HG03571 (cell line): Measurements from ENCODE around the gene ZNF142.
A peak's percentile ranks its signal among the peaks of the same experiment; 100 is the strongest.
"Not testable (repeated sequence)": the region's sequence is repeated elsewhere in the genome, so short reads cannot be mapped to it uniquely, and the experiment has no call there.

ENCODE experiments used
- ATAC-seq: cut with Tn5 transposase; IDR thresholded peaks from one replicate; pipeline ENCODE4 v1.9.1; 2021; ENCODE audit not compliant: unreplicated experiment

The ZNF142 gene, protein sequence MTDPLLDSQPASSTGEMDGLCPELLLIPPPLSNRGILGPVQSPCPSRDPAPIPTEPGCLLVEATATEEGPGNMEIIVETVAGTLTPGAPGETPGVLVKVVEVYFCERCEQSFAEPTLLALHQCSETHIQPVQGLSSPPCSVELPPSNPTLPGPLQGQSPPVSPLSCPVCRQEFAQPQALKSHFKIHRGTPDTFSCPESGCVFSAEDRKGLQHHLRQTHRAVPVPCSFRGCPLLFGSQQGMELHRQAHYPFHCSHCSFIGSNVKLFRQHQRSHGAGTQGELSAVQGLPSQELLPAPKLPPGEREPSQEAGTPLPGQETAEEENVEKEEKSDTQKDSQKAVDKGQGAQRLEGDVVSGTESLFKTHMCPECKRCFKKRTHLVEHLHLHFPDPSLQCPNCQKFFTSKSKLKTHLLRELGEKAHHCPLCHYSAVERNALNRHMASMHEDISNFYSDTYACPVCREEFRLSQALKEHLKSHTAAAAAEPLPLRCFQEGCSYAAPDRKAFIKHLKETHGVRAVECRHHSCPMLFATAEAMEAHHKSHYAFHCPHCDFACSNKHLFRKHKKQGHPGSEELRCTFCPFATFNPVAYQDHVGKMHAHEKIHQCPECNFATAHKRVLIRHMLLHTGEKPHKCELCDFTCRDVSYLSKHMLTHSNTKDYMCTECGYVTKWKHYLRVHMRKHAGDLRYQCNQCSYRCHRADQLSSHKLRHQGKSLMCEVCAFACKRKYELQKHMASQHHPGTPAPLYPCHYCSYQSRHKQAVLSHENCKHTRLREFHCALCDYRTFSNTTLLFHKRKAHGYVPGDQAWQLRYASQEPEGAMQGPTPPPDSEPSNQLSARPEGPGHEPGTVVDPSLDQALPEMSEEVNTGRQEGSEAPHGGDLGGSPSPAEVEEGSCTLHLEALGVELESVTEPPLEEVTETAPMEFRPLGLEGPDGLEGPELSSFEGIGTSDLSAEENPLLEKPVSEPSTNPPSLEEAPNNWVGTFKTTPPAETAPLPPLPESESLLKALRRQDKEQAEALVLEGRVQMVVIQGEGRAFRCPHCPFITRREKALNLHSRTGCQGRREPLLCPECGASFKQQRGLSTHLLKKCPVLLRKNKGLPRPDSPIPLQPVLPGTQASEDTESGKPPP (N-terminal part only)

DNA sequence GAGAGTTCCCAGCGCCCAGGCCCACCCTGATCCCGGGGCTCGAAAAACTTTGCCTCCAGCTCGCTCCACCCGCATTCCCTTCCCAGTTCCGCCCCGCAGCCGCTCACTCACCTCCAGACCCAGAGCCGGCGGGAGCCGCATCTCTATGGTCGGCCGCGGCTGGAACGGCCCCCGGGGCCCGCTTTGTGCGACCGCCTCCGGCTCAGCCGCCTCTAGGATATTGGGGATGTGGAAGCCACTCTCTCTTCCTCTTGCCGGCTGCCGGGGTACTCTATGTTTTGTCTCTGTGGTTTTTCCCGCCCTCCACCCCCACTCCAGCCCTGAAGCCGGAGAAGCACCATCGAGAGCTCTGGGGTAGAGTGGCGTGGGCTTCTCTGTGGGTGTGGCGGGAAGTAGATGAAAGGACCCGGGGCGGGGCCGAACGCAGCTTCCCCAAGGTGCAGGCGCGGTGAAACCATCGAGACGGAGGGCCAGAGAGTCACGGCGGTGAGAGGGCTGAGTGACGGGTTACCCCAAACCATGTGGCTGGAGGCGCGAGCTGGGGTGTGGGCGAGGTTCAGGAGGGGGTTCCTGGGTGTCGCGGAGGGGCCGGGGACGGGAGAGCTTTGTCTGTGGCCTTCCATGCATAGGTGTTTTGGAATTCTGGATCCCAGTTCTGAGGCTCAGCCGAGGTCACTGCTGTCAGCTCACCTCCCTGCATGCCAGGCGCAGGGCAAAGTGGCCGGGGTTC lies at the start of gene ZNF142, which contains the start of gene BCS1L:
TSS of gene ZNF142 (minus strand) at position 366 of the 730 bp plus-strand sequence. CDS start 3,194 bp downstream, outside the sequence.
TSS of gene BCS1L (plus strand) at position 426 of the 730 bp plus-strand sequence. CDS start 1,305 bp downstream, outside the sequence.
- peak; percentile 94 for ATAC-seq

DNA sequence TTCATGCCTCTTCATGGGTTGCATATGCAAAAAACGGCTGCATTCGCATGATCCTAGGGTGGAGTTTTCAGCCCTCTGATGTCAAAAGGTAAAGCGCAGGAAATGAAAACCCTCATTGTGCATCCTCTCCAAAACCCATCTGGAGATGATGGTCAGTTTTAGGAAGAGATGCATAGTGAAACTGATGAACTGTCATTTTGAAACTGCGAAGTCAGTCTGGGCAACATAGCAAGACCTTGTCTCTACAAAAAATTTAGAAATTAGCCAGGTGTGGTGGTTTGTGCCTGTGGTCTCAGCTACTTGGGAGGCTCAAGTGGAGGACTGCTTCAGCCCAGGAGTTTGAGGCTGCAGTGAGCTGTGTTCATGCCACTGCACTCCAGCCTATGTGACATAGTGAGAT lies 48.7 kb upstream of the ZNF142 start:
- peak; percentile 21 for ATAC-seq

DNA sequence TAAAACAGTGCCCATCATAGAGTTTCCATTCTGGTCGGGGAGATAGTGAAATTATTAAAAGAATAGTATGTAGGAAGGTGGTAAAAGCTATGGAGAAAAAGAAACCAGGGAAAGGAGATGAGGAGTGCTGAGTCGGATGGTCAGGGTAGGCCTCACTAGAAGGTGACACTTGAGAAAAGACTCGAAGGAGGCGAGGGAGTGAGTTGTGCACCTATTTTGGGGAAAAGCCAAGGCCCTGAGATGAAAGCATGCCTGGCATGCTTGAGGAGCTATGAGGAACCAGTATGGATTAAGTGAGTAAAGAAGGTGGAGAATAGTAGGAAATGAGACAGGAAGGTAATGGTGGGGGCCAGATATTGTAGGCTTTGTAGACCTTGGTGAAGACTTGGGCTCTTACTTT lies 43.9 kb upstream of the ZNF142 start:
- ATAC-seq: no peak

DNA sequence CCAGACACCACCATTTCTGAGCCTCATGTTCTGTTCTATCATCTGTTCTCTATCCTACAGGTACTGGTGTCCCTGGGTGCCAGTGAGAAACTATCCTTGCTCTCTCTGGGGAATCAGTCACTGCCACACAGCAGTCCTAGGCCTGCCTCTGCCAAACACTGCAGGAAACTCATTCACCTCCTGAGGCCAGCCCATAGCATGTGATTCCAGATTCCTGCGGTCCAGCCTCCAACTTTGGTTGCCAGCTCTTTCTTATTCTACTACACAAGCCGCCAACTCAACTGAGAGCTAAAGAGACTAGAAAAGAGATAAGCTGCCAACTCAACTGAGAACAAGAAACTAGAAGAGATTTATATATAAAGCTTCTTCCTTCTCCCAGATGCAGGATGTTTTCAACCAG lies 42.4 kb upstream of the ZNF142 start:
- no peak for ATAC-seq

DNA sequence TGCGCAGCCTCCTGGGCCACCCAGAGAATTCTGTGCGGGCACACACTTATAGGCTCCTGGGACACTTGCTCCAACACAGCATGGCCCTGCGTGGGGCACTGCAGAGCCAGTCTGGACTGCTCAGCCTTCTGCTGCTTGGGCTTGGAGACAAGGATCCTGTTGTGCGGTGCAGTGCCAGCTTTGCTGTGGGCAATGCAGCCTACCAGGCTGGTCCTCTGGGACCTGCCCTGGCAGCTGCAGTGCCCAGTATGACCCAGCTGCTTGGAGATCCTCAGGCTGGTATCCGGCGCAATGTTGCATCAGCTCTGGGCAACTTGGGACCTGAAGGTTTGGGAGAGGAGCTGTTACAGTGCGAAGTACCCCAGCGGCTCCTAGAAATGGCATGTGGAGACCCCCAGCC lies 39.5 kb upstream of the ZNF142 start:
- ATAC-seq: no peak

DNA sequence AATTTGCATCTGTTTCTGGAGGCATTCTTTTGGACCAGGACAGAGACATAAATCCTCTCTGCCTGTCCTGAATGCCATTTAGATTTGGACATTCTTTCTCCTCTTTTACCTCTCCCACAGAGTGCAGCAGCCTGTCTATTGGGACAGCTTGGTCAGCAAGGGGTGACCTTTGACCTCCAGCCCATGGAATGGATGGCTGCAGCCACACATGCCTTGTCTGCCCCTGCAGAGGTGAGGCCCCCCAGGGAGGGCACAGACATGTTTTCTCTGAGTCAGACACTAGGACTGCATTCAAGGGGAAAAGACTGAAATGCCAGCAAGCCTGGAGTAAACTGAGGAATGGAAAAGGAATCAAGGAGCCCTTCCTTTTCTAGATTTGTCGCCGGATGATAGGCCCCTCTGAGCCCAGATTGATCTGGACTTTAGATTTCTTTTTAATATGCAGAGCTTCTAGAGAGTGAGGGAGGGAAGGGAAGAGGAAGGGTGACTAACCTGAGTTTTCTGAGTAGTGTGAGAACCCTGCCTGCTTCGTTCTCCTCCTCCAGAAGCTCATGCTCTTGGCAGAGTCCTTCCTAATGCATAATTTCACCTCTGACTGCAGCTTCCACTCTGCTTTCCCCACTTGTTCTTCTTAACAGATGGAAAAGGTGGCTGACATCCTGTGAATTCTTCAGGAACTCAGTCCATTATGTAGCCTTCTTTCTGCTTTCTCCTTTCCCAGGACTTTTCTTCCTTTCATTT lies 35.2 kb upstream of the ZNF142 start:
- ATAC-seq: no peak

DNA sequence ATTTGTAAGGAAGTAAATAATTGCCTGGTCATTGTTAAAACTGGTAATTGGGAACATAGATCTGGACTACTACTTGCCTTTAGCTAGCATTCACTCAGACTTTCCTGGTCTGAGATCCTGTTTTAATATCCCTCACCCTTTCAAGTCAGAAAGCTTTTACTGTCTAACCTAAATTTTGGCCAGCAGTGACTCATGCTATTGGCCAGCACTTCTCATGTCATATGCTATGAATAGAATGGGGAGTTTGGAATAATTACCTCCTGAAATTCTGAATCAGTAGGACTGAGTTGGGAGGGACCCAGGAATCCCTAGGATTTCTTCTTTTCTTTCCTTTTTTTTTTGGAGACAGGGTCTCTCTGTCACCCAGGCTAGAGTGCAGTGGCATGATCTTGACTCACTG lies 31.8 kb upstream of the ZNF142 start:
- no peak for ATAC-seq

DNA sequence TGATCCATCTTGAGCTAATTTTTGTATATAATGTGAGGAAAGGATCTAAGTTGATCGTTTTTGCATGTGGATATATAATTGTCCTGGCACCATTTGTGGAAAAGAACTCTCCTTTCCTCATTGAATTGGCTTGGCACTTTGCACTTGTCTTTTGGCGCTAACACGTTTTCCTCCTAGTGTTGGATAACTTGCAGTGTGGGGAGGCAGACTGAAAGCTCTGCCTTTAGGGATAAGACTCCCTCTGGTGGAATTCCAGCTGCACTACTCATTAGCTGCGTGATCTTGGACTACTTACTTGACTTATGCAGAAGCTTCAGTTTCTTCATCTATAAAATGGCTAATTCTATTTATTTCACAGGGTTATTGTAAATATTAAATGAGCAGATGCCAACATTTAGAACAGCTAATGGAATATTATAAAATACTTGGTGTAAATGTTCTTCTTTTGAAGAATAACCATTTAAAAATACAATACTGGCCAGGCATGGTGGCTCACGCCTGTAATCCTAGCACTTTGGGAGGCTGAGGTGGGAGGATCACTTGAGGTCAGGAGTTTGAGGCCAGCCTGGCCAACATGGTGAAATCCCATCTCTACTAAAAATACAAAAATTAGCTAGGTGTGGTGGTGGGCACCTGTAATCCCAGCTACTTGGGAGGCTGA lies 28.1 kb upstream of the ZNF142 start:
- ATAC-seq: not testable (repeated sequence)

DNA sequence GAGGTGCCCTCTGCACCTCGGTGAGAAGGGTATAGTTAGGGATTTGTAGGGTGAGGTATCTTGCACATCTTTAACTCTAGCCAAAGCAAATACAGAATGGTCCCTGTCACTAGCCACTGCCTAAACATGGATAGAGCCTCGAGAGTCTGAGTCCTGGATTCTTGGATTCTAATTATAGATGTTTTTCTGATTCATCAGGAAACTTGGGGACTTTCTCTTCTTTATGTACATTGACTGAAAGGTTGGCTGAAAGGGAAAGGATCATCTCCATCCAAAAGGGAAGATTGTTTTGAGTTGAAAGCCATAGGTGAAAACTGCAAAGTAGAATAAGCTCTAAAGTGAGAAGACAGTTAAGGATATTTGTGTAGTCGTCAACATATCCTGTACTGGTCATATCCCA lies 20.6 kb upstream of the ZNF142 start:
- no peak for ATAC-seq

DNA sequence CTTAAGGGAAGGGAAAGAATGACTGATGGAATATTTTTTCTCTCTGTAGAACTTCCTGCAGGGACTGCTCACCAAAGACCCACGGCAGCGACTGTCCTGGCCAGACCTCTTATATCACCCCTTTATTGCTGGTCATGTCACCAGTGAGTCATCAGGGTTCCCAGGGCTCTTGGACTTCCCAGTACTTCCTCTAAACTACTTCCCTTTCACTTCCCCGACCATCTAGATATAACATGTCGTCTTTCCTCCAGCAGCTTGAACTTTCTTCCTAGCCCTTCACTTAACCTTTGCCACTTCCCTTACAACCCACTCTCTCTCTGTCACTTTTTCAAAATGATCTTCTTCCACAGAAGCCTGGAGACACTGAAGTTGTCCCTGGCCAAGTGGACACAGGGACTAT lies 19.7 kb upstream of the ZNF142 start:
- ATAC-seq: no peak

DNA sequence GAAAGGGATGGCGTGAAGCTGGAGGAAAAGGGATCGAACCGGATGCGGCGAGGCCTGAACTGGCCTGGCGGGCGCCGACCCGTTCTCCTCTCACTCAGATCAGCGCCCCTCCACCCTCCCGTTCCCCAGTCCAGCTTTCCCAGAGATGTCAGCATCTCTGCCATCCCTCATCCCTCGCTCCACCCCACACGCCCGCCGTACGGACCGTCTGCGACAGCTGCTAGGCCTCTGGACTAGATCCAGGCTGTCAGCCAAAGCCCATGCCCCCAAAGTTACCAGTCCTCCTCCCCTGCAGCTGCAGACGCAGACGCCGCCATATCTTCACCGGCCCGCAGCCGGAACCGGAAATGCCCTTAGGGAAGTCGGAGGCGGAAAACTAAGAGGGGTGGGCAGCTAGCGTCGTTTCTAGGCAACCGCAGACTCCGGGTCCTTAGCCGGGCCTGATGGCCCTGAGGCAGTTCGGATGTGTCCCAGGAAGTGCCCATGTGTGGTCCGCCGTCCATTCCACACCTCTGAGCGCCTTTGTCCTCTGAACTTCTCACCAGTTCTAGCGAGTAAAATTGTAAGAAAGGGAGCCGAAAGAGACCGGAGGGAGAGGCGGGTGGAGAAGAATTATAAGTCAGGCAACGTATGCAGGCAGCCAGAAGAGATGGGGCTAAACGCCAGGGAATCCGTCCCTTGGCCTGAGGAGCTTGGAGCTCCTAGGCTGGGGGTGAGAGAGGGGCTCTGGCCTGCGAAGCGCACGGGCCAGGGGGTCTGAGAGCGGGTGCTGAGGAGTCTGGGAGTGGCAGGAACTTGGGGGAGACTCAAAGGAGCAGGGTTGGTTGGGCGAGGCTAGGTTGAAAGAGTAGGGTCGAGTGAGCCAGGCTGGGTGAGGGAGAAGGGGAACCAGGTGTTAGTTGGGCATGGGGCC lies 12.5 kb upstream of the ZNF142 start, which contains the start of the genes RNF25 and STK36:
TSS of gene RNF25 (minus strand) at position 349 of the 913 bp plus-strand sequence. CDS start at position 317, 32 bp downstream.
TSS of gene STK36 (plus strand) at position 433 of the 913 bp plus-strand sequence. CDS start 744 bp downstream, outside the sequence.
- peak; percentile 94 for ATAC-seq

DNA sequence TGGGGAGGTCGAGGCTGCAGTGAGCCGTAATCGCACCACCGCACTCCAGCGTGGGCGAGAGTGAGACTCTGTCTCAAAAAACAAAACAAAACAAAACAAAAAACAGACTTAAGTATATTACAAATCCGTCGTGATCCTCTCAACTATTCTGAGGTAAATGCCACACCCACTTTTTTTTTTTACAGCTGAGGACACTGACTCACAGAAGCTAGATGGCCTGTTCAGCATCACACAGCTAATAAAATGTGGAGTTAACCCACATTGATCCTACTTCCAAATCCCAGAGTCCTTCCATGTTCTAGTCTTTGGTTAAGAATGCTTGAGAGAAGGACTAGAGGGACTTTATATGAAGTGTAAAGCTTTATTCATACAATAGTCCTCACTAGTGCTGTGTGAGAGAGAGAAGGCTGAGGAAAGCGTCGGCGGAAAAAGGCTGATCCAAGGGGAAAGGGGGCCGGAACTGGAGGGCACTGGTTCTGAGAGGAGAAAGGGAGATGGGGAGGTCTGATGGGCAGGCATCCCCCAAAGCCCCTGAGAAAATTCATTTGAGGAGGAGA lies 11.8 kb upstream of the ZNF142 start:
- no peak for ATAC-seq

DNA sequence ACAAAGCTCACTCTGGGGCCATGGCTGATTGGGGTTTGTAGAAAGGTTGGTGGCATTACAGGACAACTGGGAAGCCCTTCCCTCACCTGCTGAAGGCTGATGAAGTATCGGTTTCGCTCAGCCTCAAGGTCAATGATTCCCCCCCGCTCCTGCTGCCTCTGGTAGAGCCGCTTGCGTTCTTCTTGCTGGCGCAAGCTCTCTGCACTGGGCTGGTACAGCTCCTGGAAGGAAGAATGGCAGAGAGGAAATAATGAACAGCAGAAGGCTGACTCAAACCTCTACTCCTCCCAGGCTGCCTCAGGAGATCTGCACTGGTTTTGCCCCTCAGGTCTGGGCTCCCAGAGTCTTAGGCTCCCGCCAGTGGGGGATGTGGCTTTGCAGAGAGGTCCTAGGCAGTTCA lies 5.2 kb upstream of the ZNF142 start:
- no peak for ATAC-seq

DNA sequence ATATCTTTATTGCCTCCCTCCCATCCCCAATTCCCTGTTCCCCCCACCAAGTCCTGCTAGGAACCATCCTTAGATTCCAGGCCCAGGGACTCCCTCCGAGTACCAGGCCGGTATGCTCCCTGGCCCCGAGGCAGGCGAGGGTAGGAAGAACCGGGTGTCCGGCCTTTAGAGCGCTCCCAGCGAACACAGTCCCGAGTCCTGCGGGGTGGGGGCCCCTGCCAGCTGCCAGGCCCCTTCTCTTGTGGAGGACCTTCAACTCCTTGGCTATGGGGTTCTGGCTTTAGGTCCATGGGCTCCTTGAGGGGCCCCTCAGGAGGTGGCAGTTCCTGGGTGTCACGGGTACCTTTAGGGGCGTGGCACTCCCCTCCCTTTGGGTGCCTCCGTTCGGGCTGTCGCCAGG lies 4.5 kb upstream of the ZNF142 start:
- no peak for ATAC-seq

DNA sequence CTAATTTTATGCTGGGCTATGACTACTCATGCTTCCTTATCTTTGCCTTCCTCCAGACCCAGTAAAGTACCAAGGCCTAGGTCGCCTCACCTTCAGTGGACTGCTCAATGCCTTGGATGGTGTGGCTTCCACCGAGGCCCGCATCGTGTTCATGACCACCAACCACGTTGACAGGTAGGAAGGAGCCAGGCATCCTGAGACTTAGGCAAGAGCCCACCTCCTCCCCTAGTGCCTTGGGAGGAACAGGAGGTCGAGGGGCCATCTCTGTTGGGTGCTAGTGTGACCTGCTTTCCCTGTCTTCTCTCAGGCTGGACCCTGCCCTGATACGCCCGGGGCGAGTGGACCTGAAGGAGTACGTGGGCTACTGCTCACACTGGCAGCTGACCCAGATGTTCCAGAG lies 3.4 kb upstream of the ZNF142 start:
- ATAC-seq: no peak

DNA sequence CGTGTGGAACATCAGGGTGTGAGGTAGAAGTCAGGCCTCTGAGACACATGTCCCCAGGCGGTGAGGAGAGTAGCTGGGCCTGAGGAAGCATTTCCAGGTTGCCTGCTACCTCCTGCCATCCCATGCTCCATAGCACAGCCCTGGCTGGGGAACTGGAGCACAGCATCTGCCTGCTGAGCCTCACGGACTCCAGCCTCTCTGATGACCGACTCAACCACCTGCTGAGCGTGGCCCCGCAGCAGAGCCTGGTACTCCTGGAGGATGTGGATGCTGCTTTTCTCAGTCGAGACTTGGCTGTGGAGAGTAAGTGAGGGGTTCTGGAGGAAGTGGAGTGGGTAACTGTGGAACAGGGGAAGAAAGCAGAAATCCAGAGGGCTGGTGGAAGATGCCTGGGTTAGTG lies 3.0 kb upstream of the ZNF142 start:
- ATAC-seq: no peak

DNA sequence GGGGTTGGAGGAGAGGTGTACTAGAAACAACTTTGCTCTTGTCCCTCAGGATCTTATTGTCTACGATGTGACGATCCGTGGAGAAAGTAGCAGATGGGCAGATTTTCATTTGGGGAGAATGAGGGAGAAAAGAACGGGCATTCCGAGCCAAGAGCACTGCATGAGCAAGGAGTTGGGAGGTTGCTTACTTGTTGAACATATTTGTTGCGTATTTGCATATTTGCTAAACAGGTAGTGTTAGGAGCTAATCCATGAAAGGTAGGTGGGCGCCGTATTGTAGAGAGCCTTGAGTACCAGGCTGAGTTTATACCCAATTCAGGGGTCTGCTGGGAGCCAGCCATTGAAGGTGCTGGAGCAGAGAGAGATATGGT lies 550 bp upstream of the ZNF142 start:
- ATAC-seq: no peak
